ENCODE results near the gene UNC5B. TPM values are rescaled to one million over a fixed set of nuclear protein-coding genes. Genes with fewer than 3 reads are reported as not detected.

UNC5B gene
- total RNA-seq, 1 donor from 2014 or later: 231 TPM

DNA sequence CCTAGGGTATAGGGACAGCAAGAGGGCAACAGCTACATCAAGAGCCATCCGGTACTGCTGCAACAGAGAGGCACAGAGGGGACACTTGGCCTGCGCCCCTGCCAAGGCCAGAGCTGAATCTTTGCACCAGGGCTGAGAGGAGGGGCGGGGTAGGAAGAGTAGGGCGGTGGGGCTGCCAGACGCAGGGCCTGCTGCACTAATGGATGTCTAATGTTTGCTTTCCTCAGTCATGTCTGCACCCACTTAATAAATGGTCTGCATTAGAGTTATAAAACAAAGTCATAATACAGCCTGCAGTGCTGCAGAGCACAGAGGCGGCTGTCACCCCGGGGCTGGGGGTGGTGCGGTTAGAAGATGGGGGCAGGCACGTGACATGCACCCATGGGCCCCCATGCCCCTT is 64.5 kb downstream of the UNC5B start:
- H3K27ac Mint-ChIP-seq (ENCODE audit: unreplicated experiment): no peak overlapping the region
- H3K4me1 Mint-ChIP-seq (ENCODE audit: unreplicated experiment): peaks cover 54% of the 10 kb centered on the region
- peaks cover 25% of the 10 kb centered on the region for H3K27me3 Mint-ChIP-seq (ENCODE audit: unreplicated experiment)
- no peak for DNase-seq (ENCODE audit: low spot score)
- TF ChIP-seq, protein P1, sequence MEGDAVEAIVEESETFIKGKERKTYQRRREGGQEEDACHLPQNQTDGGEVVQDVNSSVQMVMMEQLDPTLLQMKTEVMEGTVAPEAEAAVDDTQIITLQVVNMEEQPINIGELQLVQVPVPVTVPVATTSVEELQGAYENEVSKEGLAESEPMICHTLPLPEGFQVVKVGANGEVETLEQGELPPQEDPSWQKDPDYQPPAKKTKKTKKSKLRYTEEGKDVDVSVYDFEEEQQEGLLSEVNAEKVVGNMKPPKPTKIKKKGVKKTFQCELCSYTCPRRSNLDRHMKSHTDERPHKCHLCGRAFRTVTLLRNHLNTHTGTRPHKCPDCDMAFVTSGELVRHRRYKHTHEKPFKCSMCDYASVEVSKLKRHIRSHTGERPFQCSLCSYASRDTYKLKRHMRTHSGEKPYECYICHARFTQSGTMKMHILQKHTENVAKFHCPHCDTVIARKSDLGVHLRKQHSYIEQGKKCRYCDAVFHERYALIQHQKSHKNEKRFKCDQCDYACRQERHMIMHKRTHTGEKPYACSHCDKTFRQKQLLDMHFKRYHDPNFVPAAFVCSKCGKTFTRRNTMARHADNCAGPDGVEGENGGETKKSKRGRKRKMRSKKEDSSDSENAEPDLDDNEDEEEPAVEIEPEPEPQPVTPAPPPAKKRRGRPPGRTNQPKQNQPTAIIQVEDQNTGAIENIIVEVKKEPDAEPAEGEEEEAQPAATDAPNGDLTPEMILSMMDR (IDR thresholded peaks at IDR 0.05; ENCODE audit: unreplicated experiment): no peak
- H3K9me3 Mint-ChIP-seq (ENCODE audit: unreplicated experiment): no peaks in the 10 kb centered on the region
- peaks cover 14% of the 10 kb centered on the region for H3K36me3 Mint-ChIP-seq (ENCODE audit: low read depth, unreplicated experiment)
- no peak overlapping the region for H3K4me3 Mint-ChIP-seq (ENCODE audit: unreplicated experiment)

DNA sequence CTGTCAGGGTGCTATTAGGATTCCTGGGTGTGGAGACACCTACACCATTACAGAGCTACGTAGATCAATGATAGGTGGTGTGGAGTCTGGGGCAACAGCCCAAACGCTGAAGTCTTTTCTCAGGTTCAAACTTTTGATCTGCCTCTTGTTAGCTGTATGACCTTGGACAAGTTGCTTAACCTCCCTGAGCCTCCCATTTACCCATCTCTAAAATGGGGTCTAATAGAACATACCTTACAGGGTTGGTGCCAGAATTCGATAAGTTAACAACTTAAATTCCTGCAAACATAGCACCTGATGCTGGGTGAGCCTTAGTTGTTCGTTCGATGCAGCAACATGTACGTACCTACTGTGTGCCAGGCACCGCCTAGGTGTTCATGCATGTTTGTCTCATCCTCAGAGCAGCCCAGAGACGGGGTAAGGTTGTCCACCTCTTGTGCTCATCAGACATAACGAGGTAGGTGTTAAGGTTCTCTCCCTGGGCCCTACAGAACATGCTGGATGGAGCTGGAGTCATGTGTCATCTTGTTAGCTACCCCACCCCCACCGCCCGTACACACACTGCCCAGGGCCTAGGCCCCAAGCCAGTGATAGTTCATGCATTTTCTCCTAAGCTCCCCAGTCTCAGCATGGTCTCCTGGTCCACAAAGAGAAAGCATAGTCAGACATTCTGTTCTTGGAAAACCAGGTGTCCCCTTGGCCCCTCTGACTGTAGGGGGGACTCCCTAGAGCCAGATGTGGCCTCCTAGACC is 65.7 kb downstream of the UNC5B start:
- Mint-ChIP-seq H3K36me3 (ENCODE audit: low read depth, unreplicated experiment) (peaks cover 18% of the 10 kb centered on the region), H3K9me3 (ENCODE audit: unreplicated experiment) (no peaks in the 10 kb centered on the region), H3K4me3 (ENCODE audit: unreplicated experiment) (no peak overlapping the region), H3K27ac (ENCODE audit: unreplicated experiment) (peak overlapping the region; percentile 61), H3K4me1 (ENCODE audit: unreplicated experiment) (peaks cover 50% of the 10 kb centered on the region), H3K27me3 (ENCODE audit: unreplicated experiment) (peaks cover 18% of the 10 kb centered on the region)
- TF ChIP-seq, protein P1 (IDR thresholded peaks at IDR 0.05; ENCODE audit: unreplicated experiment): no peak
- DNase-seq (ENCODE audit: low spot score): no peak

DNA sequence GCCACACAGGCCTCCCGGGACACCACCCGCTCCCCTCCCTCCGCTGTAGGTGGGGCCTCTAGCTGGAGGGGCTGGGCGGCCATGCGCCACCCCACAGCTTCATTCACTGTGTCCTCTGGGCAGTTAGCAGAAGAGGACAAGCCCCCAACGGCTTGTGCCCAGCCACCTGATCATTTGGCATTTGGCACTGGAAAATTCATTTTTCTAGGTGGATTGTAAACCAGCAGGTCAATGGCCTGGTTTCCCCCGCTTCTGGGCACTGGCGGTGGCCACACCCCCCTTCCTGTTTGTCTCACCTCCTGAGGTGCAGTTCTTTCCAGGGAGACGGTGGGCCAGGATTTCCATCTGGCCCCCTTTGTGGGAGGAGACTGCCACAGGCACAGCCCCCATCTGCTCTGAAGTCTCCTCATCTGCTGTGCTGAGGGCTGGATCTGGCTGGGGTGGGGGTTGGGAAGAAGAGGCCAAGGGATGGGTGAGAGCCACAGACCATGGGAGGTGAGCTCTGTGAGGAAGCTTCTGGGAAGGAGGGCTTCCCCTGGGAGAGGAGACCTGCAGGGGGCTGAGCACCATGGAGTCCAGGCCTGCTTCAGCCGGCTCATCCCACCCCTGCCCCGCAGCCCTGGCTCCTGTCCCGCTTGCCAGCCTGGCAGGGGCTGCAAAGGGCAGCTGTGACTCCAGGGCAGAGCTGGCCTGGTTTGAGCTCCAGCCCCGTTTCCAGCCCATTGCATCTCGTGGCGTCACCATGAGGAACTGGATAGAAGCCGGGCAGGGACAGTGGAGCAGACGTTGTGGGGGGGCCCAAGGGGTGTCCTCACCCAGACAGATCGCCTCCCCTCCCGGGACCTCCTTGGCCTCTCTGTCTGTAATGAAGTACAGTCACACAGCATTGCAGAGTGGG is 66.6 kb downstream of the UNC5B start:
- Mint-ChIP-seq H3K27me3 (ENCODE audit: unreplicated experiment) (peaks cover 22% of the 10 kb centered on the region), H3K4me3 (ENCODE audit: unreplicated experiment) (no peak overlapping the region), H3K4me1 (ENCODE audit: unreplicated experiment) (peaks cover 42% of the 10 kb centered on the region), H3K9me3 (ENCODE audit: unreplicated experiment) (no peaks in the 10 kb centered on the region), H3K36me3 (ENCODE audit: low read depth, unreplicated experiment) (peaks cover 20% of the 10 kb centered on the region), H3K27ac (ENCODE audit: unreplicated experiment) (no peak overlapping the region)
- TF ChIP-seq, protein P1 (IDR thresholded peaks at IDR 0.05; ENCODE audit: unreplicated experiment): no peak
- DNase-seq (ENCODE audit: low spot score): no peak

DNA sequence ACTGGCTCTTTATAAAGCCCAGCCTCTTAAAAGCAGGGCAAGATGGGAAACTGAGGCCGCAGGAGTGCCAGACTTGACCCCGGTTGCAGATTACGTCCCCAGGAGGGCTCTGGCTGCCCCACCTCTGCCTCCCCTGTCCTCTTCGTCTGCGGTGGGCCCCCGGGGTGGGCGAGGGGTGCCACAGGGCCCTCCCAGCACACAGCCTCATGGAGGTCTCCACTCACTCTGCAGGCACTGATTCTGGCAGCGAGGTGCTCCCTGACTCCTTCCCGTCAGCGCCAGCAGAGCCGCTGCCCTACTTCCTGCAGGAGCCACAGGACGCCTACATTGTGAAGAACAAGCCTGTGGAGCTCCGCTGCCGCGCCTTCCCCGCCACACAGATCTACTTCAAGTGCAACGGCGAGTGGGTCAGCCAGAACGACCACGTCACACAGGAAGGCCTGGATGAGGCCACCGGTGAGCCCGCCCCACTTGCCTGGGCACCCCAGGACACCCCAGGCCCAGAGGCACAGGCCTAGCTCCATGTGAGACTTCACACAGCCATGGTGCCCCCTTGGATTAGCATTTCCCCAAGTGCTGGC is 67.3 kb downstream of the UNC5B start:
- H3K4me1 Mint-ChIP-seq (ENCODE audit: unreplicated experiment): peaks cover 41% of the 10 kb centered on the region
- no peak overlapping the region for H3K27ac Mint-ChIP-seq (ENCODE audit: unreplicated experiment)
- no peak for DNase-seq (ENCODE audit: low spot score)
- H3K36me3 Mint-ChIP-seq (ENCODE audit: low read depth, unreplicated experiment): peaks cover 23% of the 10 kb centered on the region
- H3K4me3 Mint-ChIP-seq (ENCODE audit: unreplicated experiment): peak overlapping the region; percentile 65
- peaks cover 22% of the 10 kb centered on the region for H3K27me3 Mint-ChIP-seq (ENCODE audit: unreplicated experiment)
- H3K9me3 Mint-ChIP-seq (ENCODE audit: unreplicated experiment): no peaks in the 10 kb centered on the region
- TF ChIP-seq, protein P1 (IDR thresholded peaks at IDR 0.05; ENCODE audit: unreplicated experiment): no peak
